ENCODE results near the gene HMCN1. TPM values are rescaled to one million over a fixed set of nuclear protein-coding genes. Genes with fewer than 3 reads are reported as not detected.

The HMCN1 gene
- total RNA-seq, 1 experiment from 2014 or later, result 0.31 TPM

- intact Hi-C loops (cut with micrococcal nuclease; ENCODE audit: unreplicated experiment), result no loop called here
- ChIA-PET CTCF (interaction anchor here (0.6 kb wide), 1 partner anchor 60 kb away, joined by 7 read pairs; no protein-coding TSS in a partner anchor), POLR2A (ENCODE audit: unreplicated experiment) (no interaction called here)
- no peaks in the 10 kb centered on the region for H3K36me3 ChIP-seq (ENCODE audit: low read depth)
- no peaks in the 10 kb centered on the region for H3K9me2 ChIP-seq (ENCODE audit: insufficient read depth)
- no peaks in the 10 kb centered on the region; the same call in 1 of the 2 replicates for H3K9me3 ChIP-seq (ENCODE audit: insufficient read depth, low read depth)
- H3K4me1 ChIP-seq (replicated peaks; ENCODE audit: insufficient read depth), result no peaks in the 10 kb centered on the region; the same call in 1 of the 2 replicates
- no peak overlapping the region for H3K4me2 ChIP-seq
- DNase-seq, result no peak
- H3K79me2 ChIP-seq (ENCODE audit: low read depth), result no peaks in the 10 kb centered on the region
- BruUV-seq (replicated peaks), result no TSS peak
- no peak overlapping the region for H3K4me3 ChIP-seq
- no peaks in the 10 kb centered on the region for H3K27me3 ChIP-seq (ENCODE audit: insufficient read depth, low read depth)
- H2AFZ ChIP-seq, result no peak overlapping the region
- no peaks in the 10 kb centered on the region for H4K20me1 ChIP-seq (ENCODE audit: insufficient read depth)
- TF ChIP-seq EZH2 (IDR thresholded peaks at IDR 0.05; ENCODE audit: low read depth), result no peak
- TF ChIP-seq, protein P1, sequence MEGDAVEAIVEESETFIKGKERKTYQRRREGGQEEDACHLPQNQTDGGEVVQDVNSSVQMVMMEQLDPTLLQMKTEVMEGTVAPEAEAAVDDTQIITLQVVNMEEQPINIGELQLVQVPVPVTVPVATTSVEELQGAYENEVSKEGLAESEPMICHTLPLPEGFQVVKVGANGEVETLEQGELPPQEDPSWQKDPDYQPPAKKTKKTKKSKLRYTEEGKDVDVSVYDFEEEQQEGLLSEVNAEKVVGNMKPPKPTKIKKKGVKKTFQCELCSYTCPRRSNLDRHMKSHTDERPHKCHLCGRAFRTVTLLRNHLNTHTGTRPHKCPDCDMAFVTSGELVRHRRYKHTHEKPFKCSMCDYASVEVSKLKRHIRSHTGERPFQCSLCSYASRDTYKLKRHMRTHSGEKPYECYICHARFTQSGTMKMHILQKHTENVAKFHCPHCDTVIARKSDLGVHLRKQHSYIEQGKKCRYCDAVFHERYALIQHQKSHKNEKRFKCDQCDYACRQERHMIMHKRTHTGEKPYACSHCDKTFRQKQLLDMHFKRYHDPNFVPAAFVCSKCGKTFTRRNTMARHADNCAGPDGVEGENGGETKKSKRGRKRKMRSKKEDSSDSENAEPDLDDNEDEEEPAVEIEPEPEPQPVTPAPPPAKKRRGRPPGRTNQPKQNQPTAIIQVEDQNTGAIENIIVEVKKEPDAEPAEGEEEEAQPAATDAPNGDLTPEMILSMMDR (conservative IDR thresholded peaks at IDR 0.05), result no peak
- no peak overlapping the region for H3K27ac ChIP-seq
- peaks cover 11% of the 10 kb centered on the region; the same call in 1 of the 2 replicates for H3F3A ChIP-seq (ENCODE audit: insufficient read depth, low read depth)
Measured at GRCh38 chr1:185894791-185895190, 160.6 kb downstream of the HMCN1 start.

GRCh38 chr1:185895208-185895900 lies 161.2 kb downstream of the HMCN1 start:
- Histone ChIP-seq H3K9me3 (ENCODE audit: insufficient read depth, low read depth) (no peaks in the 10 kb centered on the region; the same call in 1 of the 2 replicates), H3K27me3 (ENCODE audit: insufficient read depth, low read depth) (no peaks in the 10 kb centered on the region), H3K4me2 (no peak overlapping the region), H3F3A (ENCODE audit: insufficient read depth, low read depth) (peaks cover 11% of the 10 kb centered on the region; the same call in 1 of the 2 replicates), H2AFZ (no peak overlapping the region), H3K79me2 (ENCODE audit: low read depth) (no peaks in the 10 kb centered on the region), H3K4me3 (no peak overlapping the region), H4K20me1 (ENCODE audit: insufficient read depth) (no peaks in the 10 kb centered on the region), H3K4me1 (replicated peaks; ENCODE audit: insufficient read depth) (no peaks in the 10 kb centered on the region; the same call in 1 of the 2 replicates), H3K9me2 (ENCODE audit: insufficient read depth) (no peaks in the 10 kb centered on the region), H3K36me3 (ENCODE audit: low read depth) (no peaks in the 10 kb centered on the region), H3K27ac (no peak overlapping the region)
- DNase-seq, result no peak
- intact Hi-C loops (cut with micrococcal nuclease; ENCODE audit: unreplicated experiment), result no loop called here
- ChIA-PET CTCF (interaction anchor here (0.6 kb wide), 1 partner anchor 60 kb away, joined by 7 read pairs; no protein-coding TSS in a partner anchor), POLR2A (ENCODE audit: unreplicated experiment) (no interaction called here)
- no TSS peak for BruUV-seq (replicated peaks)
- TF ChIP-seq, protein P1 (conservative IDR thresholded peaks at IDR 0.05), result no peak
- no peak for TF ChIP-seq EZH2 (IDR thresholded peaks at IDR 0.05; ENCODE audit: low read depth)

GRCh38 chr1:185896863-185897262 lies 162.7 kb downstream of the HMCN1 start:
- no peaks in the 10 kb centered on the region for H4K20me1 ChIP-seq (ENCODE audit: insufficient read depth)
- H3K4me2 ChIP-seq, result no peak overlapping the region
- no peak for DNase-seq
- H3K36me3 ChIP-seq (ENCODE audit: low read depth), result no peaks in the 10 kb centered on the region
- no peak overlapping the region for H3K27ac ChIP-seq
- no peaks in the 10 kb centered on the region for H3K79me2 ChIP-seq (ENCODE audit: low read depth)
- no peak overlapping the region for H2AFZ ChIP-seq
- H3K9me3 ChIP-seq (ENCODE audit: insufficient read depth, low read depth), result no peaks in the 10 kb centered on the region; the same call in 1 of the 2 replicates
- ChIA-PET POLR2A (ENCODE audit: unreplicated experiment) (no interaction called here), CTCF (no interaction called here)
- no peaks in the 10 kb centered on the region; the same call in 1 of the 2 replicates for H3K4me1 ChIP-seq (replicated peaks; ENCODE audit: insufficient read depth)
- H3K27me3 ChIP-seq (ENCODE audit: insufficient read depth, low read depth), result no peaks in the 10 kb centered on the region
- H3K9me2 ChIP-seq (ENCODE audit: insufficient read depth), result no peaks in the 10 kb centered on the region
- peaks cover 11% of the 10 kb centered on the region; the same call in 1 of the 2 replicates for H3F3A ChIP-seq (ENCODE audit: insufficient read depth, low read depth)
- TF ChIP-seq, protein P1 (conservative IDR thresholded peaks at IDR 0.05), result no peak
- TF ChIP-seq EZH2 (IDR thresholded peaks at IDR 0.05; ENCODE audit: low read depth), result no peak
- BruUV-seq (replicated peaks), result no TSS peak
- intact Hi-C loops (cut with micrococcal nuclease; ENCODE audit: unreplicated experiment), result no loop called here
- H3K4me3 ChIP-seq, result no peak overlapping the region
